Stimulated activated CD8-positive, alpha-beta memory T cell treated with anti-CD3 and anti-CD28 coated beads, Interleukin-12 subunit alpha, Interleukin-12 subunit beta, amount 100 ng/mL, for 4 hours (primary cell): Measurements from ENCODE around the gene KLF4.

Experiments
- DNase-seq: peaks from one replicate; pipeline ENCODE4 v3.0.0-alpha.2; 2020; ENCODE audit warnings: low read depth

KLF4 gene

DNA sequence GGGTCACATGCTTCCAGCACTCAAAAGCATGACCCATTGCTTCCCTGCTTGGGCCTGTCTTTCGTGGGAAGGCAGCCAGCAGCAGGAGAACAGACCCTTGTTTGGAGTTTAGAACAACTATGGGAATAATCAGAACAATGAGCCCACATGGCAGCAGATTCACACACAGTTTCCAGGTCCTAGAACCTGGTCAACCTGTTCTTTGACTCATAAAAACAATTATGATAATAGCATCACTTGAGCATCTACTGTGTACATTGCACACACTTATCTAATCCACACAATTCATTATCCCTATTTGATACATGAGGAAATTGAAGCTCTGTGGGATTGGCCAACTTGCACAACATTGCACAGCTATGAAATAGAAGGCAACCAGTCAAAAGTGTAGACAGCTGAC is 41.7 kb downstream of the KLF4 start:
- DNase-seq, result no peak

DNA sequence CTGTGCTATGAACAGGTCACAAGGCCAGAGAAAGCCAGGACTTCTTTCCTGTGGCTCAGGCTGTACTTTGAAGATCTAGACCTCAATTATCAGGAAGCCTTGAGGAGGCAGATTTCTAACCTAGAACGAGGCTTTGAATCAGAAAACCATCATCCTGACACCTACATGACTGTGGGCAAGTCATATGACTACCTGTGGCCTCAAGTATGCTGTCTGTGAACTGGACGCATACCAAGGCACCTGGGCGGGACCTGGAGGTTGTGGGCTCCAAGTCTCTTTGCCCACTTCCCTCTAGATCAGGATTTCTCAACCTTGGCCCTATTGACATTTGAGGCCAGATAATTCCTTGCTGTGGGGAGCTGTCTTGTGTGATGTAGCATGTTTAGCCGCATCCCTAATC is 42.5 kb downstream of the KLF4 start:
- no peak for DNase-seq

DNA sequence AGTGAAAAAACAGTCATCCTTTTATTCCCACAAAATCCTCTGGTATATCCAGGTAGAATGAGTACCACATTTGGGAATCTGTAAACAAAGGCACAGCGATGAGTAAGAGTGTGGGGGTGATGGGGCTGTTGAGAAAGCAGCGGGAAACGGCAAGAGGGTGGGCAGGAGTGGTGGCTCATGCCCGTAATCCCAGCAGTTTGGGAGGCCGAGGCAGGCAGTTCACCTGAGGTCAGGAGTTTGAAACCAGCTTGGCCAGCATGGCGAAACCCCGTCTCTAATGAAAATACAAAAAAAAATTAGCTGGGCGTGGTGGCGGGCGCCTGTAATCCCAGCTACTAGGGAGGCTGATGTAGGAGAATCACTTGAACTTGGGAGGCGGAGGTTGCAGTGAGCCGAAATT is 43.1 kb downstream of the KLF4 start:
- DNase-seq, result no peak

DNA sequence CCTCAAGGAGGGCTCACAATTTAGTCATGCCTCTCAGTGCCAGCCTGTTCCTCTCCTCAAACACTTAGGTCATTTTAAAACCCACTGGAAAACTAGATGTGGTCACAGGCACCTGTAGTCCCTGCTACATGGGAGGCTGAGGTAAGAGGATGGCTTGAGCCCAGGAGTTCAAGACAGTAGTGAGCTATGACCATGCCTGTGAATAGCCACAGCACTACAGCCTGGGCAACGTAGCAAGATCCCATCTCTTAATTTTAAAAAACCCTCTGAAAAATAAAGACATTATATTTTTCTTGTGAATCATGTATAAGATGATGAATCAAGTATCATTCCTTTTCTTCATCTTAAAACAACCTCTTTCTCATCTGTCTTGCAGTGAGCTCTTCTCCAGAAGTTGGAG is 45.8 kb downstream of the KLF4 start:
- DNase-seq, result no peak

DNA sequence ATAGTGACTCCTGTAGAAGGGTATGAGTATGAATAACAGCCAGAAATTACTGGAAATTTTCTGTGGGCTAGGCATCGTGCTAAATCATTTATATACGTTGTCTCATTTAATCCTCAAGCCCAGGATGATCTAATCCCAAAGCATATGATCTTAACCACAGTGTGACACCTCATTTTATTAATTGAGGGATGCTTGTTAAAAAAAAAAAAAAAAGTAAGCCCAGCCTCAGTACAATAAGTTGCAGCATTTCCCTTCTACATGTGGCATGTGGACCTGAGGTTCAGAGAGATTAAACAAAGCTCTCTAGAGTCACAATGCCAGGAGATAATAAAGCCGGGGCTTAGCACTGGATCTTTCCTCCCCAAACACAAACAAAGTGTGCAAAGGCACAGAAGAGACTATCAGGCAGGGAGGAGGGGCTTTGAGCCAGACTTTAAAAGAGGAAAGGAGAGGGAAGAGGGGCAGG is 49.5 kb downstream of the KLF4 start:
- DNase-seq, result no peak

DNA sequence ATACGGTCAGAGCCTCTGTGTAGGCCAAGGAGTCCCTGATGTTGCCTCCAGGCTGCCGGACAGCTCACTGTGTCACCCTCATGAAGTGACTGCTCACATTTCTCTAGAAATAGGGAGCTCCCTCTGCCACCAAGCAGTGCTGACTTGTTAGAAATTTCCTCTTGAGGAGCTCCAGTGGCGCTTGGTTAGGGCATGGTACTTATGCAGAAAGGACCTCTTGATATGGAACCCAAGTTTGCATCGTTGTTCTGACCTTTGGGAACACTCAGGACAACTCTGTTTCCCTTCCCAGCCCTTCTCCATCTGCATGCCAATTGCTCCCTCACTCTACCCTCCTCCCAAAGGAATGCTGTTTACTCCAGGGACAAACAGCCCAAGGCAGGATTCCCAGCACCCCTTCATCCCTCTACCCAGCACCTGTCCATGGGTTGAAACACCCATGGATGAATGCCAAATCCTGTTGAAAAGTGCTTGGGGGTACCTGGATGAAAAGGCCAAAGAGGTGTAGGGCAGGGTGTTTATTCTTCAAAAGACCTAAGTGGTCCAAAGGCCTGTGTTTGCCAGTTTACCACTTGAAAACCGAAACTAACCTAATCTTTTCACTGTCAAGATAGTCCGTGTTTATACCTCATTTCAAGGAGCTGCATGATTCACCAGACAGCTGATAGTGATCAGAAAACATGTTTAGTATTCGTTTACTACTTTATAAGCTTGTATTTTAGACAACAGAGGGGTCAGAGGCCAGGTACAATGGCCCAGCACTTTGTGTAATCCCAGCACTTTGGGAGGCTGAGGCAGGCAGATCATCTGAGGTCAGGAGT is 51.1 kb downstream of the KLF4 start:
- no peak for DNase-seq

DNA sequence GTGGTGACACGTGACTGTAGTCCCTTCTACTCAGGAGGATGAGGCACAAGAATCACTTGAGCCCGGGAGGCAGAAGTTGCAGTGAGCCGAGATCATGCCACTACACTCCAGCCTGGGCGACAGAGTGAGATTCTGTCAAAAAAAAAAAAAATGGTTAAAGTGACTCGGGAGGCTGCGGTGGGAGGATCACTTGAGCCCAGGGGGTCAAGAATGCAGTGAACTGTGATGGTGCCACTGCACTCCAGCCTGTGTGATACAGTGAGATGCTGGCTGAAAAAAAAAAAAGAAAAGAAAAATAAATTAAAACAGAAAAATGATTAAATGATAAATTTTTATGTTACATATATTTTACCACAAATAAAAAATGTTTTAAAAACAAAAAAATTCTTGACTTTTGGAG is 51.9 kb downstream of the KLF4 start:
- no peak for DNase-seq

DNA sequence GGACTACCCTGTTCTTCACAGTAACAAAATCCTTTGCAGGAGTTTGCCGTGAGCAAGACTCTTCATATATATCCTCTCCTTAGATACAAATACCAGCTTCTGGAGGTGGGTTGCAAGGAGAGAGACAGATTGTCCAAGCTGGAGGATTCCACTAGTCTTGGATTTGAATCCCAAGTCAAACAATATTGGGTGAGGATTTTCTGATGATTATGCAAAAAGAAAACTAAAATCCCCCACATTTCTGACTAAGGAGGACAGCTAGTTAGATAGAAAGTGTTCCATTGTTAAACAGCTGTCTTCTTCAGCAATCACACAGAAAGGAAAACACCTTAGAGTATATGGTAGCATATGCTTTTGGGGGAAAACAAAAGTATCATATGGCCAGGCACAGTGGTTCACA is 54.2 kb downstream of the KLF4 start:
- DNase-seq, result no peak
